Ectodermal cell (in vitro differentiated cells): Measurements from ENCODE around the gene TRIP6.
"Not testable (repeated sequence)": the region's sequence is repeated elsewhere in the genome, so short reads cannot be mapped to it uniquely, and the experiment has no call there.

Experiments
- H3K27ac ChIP-seq: 2 replicates; pipeline ENCODE4 v1.7.0; 2013; ENCODE audit warnings: mild to moderate bottlenecking, low read depth, low read length; ENCODE audit not compliant: insufficient read depth, poor library complexity, severe bottlenecking
- H3K27me3 ChIP-seq: 2 replicates; pipeline ENCODE4 v1.7.0; 2013; ENCODE audit warnings: mild to moderate bottlenecking, low read length; ENCODE audit not compliant: insufficient read depth, control insufficient read depth, poor library complexity, severe bottlenecking
- H3K36me3 ChIP-seq: one replicate; pipeline ENCODE4 v1.7.0; 2013; ENCODE audit warnings: low read length; ENCODE audit not compliant: control insufficient read depth, insufficient read depth
- H3K4me1 ChIP-seq: one replicate; pipeline ENCODE4 v1.7.0; 2013; ENCODE audit warnings: low read length; ENCODE audit not compliant: control insufficient read depth, insufficient read depth
- H3K4me3 ChIP-seq: 2 replicates; pipeline ENCODE4 v1.7.0; 2013; ENCODE audit warnings: low read depth, low read length, control low read depth; ENCODE audit not compliant: insufficient read depth
- H3K9me3 ChIP-seq: 2 replicates; pipeline ENCODE4 v1.7.0; 2013; ENCODE audit warnings: mild to moderate bottlenecking, low read length, moderate library complexity; ENCODE audit not compliant: control insufficient read depth
- WGBS, 2 experiments: methylation state at CpG; one replicate each; pipeline ENCODE4 v1.1.7; 2013; ENCODE audit warnings: missing lambda C conversion rate in 2 of 2; 5-methylcytosine and 5-hydroxymethylcytosine counted together

The TRIP6 gene

DNA sequence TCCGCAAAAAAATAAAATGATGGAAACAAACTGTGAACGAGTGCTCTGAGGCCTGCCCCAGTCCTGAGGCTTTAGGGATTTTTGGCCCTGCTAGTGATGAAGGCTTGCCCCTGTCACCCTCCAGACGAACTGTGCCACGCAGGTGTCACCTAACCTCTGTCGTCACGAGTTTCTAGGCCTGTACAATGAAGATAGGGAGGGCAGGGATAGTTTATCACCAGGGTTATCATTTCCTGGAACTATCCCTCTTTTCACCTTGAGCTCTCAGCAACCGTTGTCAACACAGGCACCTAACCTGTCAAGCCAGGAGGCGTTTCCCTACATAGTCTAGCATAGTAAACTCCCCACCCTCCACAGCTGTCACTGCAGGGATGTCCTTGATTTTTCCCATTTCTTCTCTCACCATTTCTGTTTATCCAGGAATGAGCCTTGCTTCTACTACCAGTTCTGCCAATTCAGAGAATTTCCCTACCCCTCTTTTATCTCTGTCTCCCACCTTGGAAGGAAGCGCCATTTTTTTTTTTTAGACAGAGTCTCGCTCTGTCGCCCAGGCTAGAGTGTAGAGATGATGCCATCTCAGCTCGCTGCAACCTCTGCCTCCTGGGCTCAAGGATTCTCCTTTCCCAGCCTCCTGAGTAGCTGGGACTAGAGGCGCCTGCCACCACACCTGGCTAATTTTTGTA lies 30.7 kb downstream of the TRIP6 start:
- Histone ChIP-seq H3K27me3 (peaks cover 36% of the 10 kb centered on the region), H3K4me1 (peaks cover 16% of the 10 kb centered on the region), H3K36me3 (no peaks in the 10 kb centered on the region), H3K9me3 (no peaks in the 10 kb centered on the region), H3K4me3 (no peak overlapping the region), H3K27ac (no peak overlapping the region)
- 88 to 90% methylated on average over 13 of the region's 13 CpGs for WGBS, 2 experiments

DNA sequence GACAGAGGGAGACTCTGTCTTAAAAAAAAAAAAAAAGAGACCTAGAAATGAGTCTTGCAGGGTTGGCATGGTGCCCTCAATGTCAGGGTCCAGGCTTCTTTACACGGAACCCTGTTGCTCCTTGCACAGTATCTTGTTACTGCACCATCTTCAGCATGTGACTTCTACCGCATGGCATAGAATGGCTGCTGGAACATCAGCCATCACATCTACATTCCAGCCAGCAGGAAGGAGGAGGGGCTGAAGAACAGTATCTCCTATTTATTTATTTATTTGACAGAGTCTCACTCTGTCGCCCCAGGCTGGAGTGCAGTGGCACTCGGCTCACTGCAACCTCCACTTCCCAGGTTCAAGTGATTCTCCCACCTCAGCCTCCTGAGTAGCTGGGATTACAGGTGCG lies 32.2 kb downstream of the TRIP6 start:
- H3K27me3 ChIP-seq = peaks cover 33% of the 10 kb centered on the region
- WGBS, 2 experiments = 90 to 94% methylated on average over 5 of the region's 5 CpGs
- no peaks in the 10 kb centered on the region for H3K36me3 ChIP-seq
- no peak overlapping the region for H3K4me3 ChIP-seq
- peaks cover 6% of the 10 kb centered on the region for H3K4me1 ChIP-seq
- no peaks in the 10 kb centered on the region for H3K9me3 ChIP-seq
- H3K27ac ChIP-seq = no peak overlapping the region

DNA sequence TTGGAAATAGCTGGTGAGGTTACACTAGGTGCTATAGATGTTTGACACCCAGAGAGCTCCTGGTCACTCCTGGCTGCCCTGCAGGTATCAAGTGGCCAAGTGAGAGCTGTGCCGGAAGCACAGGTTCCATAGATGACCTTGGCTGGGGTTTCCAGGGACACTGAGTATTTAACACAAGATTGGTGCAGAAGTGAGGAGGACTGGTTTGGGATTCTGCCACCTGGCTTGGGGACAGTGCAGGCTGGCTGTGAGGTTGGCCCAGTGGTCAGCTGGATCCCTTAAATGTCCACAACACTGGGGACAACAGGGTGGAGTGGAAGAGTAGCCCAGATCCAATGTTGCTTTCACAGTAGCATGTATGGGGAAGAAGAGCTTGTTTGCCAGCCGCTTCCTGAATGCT lies 33.8 kb downstream of the TRIP6 start:
- Histone ChIP-seq H3K27me3 (peaks cover 21% of the 10 kb centered on the region), H3K4me1 (no peaks in the 10 kb centered on the region)

DNA sequence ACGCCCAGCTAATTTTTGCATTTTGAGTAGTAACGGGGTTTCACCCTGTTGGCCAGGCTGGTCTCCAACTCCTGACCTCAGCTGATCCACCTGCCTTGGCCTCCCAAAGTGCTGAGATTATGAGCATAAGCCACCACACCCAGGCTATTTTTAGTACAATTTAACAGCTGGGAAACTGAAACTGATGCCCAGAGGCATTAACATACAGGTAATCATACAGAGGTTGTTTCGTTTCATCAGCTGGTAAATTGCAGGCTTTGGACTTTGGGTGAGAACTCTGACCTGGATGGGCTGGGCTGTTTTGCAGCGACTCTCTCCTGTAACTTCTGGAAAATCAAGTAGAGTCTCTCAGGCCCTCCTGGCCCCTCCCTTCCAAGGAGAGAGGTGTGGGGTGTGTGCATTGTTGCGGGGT lies 34.7 kb downstream of the TRIP6 start:
- Histone ChIP-seq H3K27me3 (peaks cover 12% of the 10 kb centered on the region), H3K4me1 (no peaks in the 10 kb centered on the region), H3K27ac (no peak overlapping the region), H3K9me3 (no peaks in the 10 kb centered on the region), H3K36me3 (no peaks in the 10 kb centered on the region), H3K4me3 (no peak overlapping the region)
- 88 to 94% methylated on average over 4 to 5 of the region's 5 CpGs for WGBS, 2 experiments

More for the DNA sequence above, 33.8 kb downstream of the TRIP6 start:
- Histone ChIP-seq H3K27ac (no peak overlapping the region), H3K36me3 (no peaks in the 10 kb centered on the region), H3K4me3 (no peak overlapping the region), H3K9me3 (no peaks in the 10 kb centered on the region)
- 97 to 100% methylated on average over 1 to 2 of the region's 2 CpGs for WGBS, 2 experiments

DNA sequence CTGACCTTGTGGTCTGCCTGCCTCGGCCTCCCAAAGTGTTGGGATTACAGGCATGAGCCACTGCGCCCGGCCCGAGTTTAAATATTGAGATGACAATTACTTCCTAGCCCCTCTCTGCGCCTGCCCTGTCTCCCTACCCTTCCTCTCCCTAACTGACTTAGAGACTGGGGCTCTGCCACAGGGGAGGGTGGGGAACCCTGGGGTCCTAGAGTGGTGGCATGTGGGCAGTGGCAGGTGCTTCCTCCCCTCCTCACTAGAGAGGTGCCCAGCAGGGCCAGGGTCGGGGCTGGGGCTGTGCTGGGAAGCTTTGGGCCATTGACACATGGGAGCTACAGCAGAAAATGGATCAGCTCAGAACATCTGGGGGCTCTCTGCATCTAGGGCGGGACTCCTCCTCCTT lies 35.5 kb downstream of the TRIP6 start:
- Histone ChIP-seq H3K27me3 (peaks cover 4% of the 10 kb centered on the region), H3K9me3 (no peaks in the 10 kb centered on the region), H3K36me3 (no peaks in the 10 kb centered on the region), H3K4me1 (no peaks in the 10 kb centered on the region), H3K4me3 (no peak overlapping the region), H3K27ac (no peak overlapping the region)
- 85 to 91% methylated on average over 6 to 7 of the region's 7 CpGs for WGBS, 2 experiments

DNA sequence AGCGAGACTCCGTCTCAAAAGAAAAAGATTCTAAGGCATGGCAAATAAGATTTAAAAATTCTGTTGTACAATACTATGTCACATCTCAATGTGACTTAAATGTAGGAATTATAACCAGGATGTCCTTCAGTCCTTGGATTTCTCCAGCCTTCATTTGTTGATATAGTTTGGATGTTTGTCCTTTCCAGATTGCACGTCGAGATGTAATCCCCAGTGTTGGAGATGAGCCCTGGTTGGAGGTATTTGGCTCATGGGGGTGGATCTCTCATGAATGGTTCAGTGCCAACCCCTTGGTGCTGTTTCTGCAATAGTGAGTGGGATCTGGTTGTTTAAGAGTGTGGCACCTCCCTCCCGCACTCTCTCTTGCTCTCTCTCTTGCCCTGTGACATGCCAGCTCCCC lies 41.3 kb downstream of the TRIP6 start:
- H3K4me3 ChIP-seq = no peak overlapping the region
- WGBS, 2 experiments = 95 to 98% methylated on average over 5 of the region's 5 CpGs
- no peaks in the 10 kb centered on the region for H3K36me3 ChIP-seq
- H3K9me3 ChIP-seq = no peaks in the 10 kb centered on the region
- no peak overlapping the region for H3K27ac ChIP-seq
- no peaks in the 10 kb centered on the region for H3K4me1 ChIP-seq
- no peaks in the 10 kb centered on the region for H3K27me3 ChIP-seq

DNA sequence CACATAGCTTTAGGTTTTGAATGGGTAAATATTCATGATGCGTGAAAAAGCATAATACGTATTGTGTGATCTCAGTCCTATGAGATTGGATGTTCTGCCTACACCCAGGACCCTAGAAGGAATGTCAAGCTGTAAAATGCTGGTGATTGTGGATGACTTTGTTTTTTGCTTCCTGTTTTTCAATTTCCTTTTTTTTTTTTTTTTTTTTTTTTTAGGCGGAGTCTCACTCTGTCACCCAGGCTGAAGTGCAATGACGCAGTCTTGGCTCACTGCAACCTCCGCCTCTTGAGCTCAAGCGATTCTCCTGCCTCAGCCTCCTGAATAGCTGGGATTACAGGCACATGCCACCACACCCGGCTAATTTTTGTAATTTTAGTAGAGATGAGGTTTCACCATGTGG lies 43.3 kb downstream of the TRIP6 start:
- not testable (repeated sequence) for H3K4me1 ChIP-seq, H3K27ac ChIP-seq, H3K27me3 ChIP-seq, H3K36me3 ChIP-seq, H3K9me3 ChIP-seq, H3K4me3 ChIP-seq
- WGBS, 2 experiments = 88 to 98% methylated on average over 7 of the region's 7 CpGs

DNA sequence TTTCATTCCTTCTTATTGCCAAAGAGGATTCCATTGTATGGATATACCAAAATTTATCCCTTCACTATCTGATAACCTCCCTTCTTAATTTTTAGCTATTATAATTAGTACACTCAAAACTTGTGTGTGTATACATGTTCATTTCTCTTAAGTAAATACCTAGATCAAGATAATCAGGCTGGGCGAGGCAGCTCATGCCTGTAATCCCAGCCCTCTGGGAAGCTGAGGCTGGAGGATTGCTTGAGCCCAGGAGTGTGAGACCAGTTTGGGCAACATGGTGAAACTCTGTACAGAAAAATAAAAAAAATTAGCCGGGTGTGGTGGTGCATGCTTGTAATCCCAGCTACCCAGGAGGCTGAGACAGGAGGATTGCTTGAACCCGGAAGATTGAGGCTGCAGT lies 44.3 kb downstream of the TRIP6 start:
- no peak overlapping the region for H3K4me3 ChIP-seq
- WGBS, 2 experiments = 93 to 95% methylated on average over 3 of the region's 3 CpGs

DNA sequence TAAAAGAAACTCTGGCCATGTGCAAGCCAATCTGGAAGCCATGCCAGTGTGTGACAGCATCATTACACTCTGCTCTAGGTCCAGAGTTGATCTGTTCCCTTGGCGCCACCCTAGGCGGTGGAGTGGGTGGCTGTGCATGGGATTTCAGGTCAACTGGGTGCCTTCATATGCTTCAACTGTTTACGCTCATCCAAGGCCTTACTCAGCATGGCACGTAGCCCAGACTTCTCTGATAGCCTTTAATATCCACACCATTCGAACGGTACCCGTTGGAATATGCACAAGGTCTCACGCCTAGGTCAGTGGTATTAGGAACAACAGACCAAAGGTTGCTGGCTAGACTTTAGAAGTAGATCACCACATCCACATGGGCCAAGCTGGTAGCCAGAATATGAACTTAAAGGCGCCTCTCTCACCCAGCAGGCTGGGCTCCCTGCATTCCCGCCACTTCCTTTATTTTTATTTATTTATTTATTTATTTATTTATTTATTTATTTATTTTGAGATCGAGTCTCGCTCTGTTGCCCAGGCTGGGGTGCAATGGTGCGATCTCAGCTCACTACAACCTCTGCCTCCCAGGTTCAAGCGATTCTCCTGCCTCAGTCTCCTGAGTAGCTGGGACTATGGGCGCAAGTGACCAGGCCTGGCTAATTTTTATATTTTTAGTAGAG lies 47.2 kb downstream of the TRIP6 start:
- 87 to 90% methylated on average over 13 to 14 of the region's 15 CpGs for WGBS, 2 experiments
- Histone ChIP-seq H3K27me3 (no peaks in the 10 kb centered on the region), H3K27ac (no peak overlapping the region), H3K4me1 (no peaks in the 10 kb centered on the region), H3K4me3 (no peak overlapping the region), H3K9me3 (no peaks in the 10 kb centered on the region), H3K36me3 (no peaks in the 10 kb centered on the region)

More for the DNA sequence above, 44.3 kb downstream of the TRIP6 start:
- no peaks in the 10 kb centered on the region for H3K36me3 ChIP-seq
- H3K4me1 ChIP-seq = no peaks in the 10 kb centered on the region
- H3K27ac ChIP-seq = no peak overlapping the region
- H3K27me3 ChIP-seq = no peaks in the 10 kb centered on the region
- no peaks in the 10 kb centered on the region for H3K9me3 ChIP-seq

DNA sequence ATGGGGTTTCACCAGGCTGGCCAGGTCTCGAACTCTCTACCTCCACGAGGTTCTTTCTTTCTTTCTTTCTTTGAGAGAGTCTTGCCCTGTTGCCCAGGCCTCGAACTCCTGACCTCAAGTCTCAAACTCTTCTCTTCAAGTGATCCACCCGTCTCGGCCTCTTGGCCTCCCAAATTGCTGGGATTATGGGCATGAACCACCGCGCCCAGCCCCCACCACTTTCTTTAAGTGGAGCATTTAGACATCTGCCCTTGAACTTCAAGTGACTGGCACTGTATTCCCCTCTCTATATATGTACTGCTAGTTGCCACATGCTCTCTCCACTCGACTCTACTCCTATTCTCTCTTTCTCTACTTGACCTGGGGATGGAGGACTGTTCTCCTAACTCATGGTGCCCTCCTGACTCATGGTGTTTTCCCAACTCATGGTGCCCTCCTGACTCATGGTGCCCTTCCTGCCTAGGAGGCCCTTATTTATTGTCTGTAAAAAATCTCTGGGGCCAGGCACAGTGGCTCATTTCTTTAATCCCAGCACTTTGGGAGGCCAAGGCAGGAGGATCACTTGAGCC lies 47.8 kb downstream of the TRIP6 start:
- Histone ChIP-seq H3K4me1 (no peaks in the 10 kb centered on the region), H3K4me3 (no peak overlapping the region), H3K9me3 (no peaks in the 10 kb centered on the region), H3K27me3 (no peaks in the 10 kb centered on the region), H3K27ac (no peak overlapping the region), H3K36me3 (no peaks in the 10 kb centered on the region)
- 83 to 88% methylated on average over 8 of the region's 8 CpGs for WGBS, 2 experiments
